NB4 (cell line): Measurements from ENCODE around the gene PHAF1.

ENCODE experiments used
- DNase-seq: peaks from one replicate; pipeline ENCODE4 v3.0.0; 2010; ENCODE audit warnings: low read depth
- H3K4me3 ChIP-seq: one replicate; pipeline ENCODE4 v1.5.1; 2011; ENCODE audit warnings: mild to moderate bottlenecking, low read depth, low read length, moderate library complexity
- MYC ChIP-seq: IDR thresholded peaks from 2 replicates; pipeline ENCODE4 v1.6.1; 2011; ENCODE audit warnings: low read depth, low read length
- POLR2A ChIP-seq: IDR thresholded peaks from 2 replicates; pipeline ENCODE4 v1.6.1; 2011; ENCODE audit warnings: mild to moderate bottlenecking; ENCODE audit not compliant: insufficient read length; ENCODE audit errors: extremely low read depth
- TF ChIP-seq, protein P1 (sequence below): IDR thresholded peaks from 2 replicates; pipeline ENCODE4 v1.6.1; 2011; ENCODE audit warnings: low read depth, low read length
- TF ChIP-seq, protein P2 (sequence below): IDR thresholded peaks from one replicate; pipeline ENCODE4 v1.5.1; 2012; ENCODE audit warnings: low read depth, low read length

Gene PHAF1

DNA sequence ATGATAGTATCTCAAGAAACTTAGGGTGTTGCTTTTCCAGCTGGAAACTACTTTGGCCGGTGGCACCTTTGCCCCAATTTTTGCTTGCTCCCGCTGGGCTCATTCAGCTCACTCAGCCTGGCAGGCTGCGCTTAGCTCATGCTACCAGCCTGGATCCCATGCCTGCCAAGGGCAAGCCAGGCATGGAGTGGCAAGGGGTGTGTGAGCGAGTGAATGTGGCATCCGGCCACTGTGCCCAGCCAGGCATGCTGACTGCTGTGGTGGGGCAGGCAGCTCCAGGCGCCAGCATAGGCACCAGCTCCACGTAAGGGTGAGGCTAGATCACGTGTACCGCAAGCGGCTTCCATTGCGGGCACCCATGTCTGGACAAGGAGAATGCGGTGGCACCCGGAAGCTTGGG lies 31.6 kb downstream of the PHAF1 start:
- DNase-seq: no peak
- H3K4me3 ChIP-seq: no peak overlapping the region
- TF ChIP-seq MYC (no peak), POLR2A (no peak)
- TF ChIP-seq, protein P1, sequence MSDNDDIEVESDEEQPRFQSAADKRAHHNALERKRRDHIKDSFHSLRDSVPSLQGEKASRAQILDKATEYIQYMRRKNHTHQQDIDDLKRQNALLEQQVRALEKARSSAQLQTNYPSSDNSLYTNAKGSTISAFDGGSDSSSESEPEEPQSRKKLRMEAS: no peak
- TF ChIP-seq, protein P2, sequence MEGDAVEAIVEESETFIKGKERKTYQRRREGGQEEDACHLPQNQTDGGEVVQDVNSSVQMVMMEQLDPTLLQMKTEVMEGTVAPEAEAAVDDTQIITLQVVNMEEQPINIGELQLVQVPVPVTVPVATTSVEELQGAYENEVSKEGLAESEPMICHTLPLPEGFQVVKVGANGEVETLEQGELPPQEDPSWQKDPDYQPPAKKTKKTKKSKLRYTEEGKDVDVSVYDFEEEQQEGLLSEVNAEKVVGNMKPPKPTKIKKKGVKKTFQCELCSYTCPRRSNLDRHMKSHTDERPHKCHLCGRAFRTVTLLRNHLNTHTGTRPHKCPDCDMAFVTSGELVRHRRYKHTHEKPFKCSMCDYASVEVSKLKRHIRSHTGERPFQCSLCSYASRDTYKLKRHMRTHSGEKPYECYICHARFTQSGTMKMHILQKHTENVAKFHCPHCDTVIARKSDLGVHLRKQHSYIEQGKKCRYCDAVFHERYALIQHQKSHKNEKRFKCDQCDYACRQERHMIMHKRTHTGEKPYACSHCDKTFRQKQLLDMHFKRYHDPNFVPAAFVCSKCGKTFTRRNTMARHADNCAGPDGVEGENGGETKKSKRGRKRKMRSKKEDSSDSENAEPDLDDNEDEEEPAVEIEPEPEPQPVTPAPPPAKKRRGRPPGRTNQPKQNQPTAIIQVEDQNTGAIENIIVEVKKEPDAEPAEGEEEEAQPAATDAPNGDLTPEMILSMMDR: no peak

DNA sequence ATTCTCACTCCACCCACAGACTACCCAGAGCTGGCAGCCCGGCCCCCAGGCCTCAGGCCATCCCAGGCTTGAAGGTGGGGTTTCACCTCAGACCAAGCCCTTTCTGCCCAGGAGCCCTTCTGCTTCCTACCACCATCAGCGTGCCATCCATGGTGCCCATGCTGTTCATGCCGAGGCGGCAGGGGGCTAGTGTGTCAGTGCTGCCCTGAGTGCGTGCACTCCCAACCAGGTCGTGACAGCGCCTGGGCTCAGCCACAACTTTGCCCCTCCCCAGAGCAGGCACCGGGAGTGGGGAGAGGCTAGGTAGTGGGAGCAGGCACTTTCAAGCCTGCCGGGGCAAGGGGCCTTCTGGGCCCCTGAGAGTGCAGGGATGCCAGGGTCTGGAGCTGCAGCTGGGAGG lies 32.6 kb downstream of the PHAF1 start:
- no peak overlapping the region for H3K4me3 ChIP-seq
- no peak for DNase-seq
- no peak for TF ChIP-seq POLR2A
- no peak for TF ChIP-seq MYC
- TF ChIP-seq, protein P2: no peak
- TF ChIP-seq, protein P1: no peak

DNA sequence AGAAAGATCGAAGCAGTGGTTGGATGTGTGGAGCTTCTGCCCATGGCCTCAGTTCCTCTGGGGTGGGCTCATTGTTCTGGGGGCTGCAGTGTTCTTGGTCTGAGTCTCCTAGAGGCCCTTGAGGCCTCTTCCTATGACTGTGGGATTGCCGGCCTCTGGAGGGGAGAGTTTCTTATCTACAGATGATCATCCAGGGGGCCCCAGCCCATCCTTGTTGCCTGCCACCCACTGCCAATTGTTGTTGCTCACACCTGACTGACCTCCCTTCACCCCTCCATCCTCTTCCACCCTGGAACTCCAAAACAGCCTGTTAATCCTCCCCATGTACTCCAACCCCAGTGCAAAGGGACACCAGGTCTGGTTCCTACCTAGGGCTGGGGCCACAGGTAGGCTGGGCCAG lies 35.2 kb downstream of the PHAF1 start:
- no peak for DNase-seq
- TF ChIP-seq, protein P2: no peak
- TF ChIP-seq POLR2A (no peak), MYC (no peak)
- TF ChIP-seq, protein P1: no peak
- no peak overlapping the region for H3K4me3 ChIP-seq

DNA sequence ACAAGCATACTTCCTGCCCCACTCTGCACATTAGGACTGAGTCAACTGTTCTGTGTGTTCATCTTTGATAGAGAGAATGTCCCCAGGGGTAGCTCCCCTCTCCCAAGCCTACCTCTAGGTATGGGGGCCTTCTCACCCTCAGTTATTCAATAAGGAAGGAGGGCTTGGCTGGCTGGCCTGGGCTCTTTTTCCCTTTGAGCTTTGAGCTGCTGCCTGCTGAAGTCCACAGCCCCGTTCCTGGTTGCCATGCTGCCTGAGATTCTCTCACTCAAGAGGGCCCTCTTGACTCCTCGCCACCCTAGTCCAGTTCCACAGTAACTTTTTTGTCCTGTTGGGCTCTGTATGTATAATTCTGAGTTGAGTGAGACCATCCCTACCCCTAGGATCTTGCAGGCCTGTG lies 36.0 kb downstream of the PHAF1 start:
- TF ChIP-seq, protein P1: no peak
- TF ChIP-seq MYC: no peak
- TF ChIP-seq, protein P2: no peak
- no peak for TF ChIP-seq POLR2A
- H3K4me3 ChIP-seq: no peak overlapping the region
- DNase-seq: no peak

DNA sequence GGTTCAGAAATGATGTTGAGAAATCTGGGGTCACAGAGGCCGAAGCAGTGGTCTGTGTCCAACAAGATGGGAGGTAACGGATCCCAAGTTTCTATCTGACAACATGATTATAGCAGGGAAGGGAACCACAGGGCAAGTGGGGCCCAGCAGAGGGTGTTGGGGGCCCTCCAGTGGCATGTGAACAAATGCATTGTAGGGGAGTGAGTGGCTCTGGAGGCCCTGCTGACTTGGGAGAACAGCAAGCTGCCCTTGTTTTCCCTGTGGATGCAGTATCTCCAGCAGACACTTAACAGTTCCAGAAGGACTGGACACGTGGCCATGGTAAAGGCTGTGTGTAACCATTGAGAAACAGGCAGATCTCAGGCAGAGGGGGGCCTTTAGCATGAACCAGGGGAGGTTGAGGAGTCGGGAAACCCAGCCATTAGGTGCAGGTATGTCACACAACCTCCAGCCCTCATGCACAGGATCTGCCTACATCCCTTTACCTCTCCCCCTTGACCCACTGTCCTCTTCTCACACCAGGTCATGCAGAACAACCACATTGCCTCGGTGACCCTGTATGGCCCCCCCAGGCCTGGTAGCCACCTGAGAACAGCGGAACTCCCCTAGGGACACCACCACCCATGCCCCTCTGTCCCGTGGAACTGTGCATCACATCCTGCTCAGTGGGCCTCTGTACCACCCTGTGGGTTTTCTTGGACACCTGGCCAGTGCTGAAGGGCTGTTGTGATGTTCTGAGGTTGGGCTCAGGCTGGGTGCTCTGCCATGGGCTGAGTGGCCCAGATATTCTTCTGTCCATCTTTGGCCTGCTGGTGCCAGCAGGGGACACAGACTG lies 37.0 kb downstream of the PHAF1 start:
- TF ChIP-seq, protein P1: no peak
- no peak for TF ChIP-seq MYC
- TF ChIP-seq, protein P2: peak; percentile 8
- H3K4me3 ChIP-seq: no peak overlapping the region
- DNase-seq: peak; percentile 31
